Testis (tissue), 2 donors: ENCODE data around the gene CENPO.

Experiments
- CTCF ChIP-seq, 3 experiments: fragments of 450-650 bp in 2 of 3; fragments of 200-600 bp in 1 of 3; sonication (generic) in 1 of 3; IDR thresholded peaks; one replicate each; pipeline ENCODE4 v1.5.1; 2016 to 2019; ENCODE audit warnings: antibody characterized with exemption in 3 of 3, mild to moderate bottlenecking in 2 of 3, moderate library complexity in 1 of 3
- POLR2A ChIP-seq: fragments of 450-650 bp; IDR thresholded peaks from one replicate; pipeline ENCODE4 v1.6.1; 2017; ENCODE audit warnings: antibody characterized with exemption, mild to moderate bottlenecking, moderate library complexity

- TF ChIP-seq CTCF (IDR thresholded peaks at IDR 0.05) (no peak), POLR2A (no peak)
These were observed 32.9 kb downstream of the CENPO start for GRCh38 chr2:24825883-24826772.
